Stimulated activated CD8-positive, alpha-beta memory T cell treated with anti-CD3 and anti-CD28 coated beads, Interleukin-15, amount 100 ng/mL, for 4 hours (primary cell): ENCODE measurements around the gene SH3RF1.

ENCODE experiments used
- DNase-seq, 2 donors: peaks; one replicate each; pipeline ENCODE4 v3.0.0-alpha.2; 2020; ENCODE audit warnings: low read depth in 2 of 2

The SH3RF1 gene

DNA sequence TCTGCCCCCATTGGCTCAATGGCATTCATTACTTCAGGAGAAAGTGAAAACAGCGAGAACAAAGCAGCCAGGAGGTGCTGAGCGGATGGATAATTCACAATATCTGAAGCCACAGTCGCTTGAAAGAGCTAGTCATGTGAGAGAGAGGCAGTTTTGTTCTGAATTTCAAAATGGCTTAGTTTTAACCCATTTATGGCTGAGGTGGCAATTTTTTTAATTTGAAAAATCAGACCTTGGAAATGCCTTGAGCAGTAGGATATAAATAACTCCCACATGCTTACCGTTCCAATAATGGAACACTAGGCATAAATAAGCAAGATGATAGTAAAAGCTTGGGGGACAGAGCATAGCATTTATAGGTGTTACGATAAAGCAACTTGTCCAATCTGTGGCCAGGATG lies 203.8 kb downstream of the SH3RF1 start:
- DNase-seq = no peak

DNA sequence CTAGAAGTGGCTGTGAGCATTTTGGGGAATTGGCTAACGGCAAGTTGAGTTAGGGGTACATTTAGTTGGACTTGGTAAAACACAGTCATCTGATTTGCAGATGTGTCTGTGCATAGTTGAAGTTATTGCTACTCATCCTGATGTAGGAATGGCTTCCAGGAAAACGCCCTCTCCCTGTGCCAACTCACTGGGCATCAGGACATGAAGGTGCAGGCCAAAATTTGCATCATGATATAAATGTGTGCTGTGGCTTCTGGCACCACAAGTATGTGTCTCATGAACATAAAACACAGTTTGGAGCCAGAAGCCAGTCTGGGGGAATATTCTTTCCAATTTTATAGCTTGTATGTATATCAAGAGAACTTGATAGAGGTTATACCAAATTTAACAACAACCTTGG lies 206.5 kb downstream of the SH3RF1 start:
- DNase-seq = no peak

DNA sequence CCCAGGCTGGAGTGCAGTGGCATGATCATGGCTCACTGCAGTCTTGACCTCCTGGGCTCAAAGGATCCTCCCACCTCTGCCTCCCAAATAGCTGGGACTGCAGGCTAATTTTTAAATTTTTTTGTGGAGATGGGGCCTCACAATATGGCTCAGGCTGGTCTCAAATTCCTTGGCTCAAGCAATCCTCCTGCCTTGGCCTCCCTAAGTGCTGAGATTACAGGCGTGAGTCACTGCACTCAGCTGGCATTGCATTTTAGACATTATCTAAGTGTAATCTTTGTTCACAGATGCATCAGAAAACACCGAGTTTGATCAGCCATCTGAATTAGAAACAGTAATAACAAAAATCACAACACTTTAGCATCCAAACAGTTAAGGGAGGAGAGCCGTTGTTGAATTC lies 207.3 kb downstream of the SH3RF1 start:
- DNase-seq = no peak

DNA sequence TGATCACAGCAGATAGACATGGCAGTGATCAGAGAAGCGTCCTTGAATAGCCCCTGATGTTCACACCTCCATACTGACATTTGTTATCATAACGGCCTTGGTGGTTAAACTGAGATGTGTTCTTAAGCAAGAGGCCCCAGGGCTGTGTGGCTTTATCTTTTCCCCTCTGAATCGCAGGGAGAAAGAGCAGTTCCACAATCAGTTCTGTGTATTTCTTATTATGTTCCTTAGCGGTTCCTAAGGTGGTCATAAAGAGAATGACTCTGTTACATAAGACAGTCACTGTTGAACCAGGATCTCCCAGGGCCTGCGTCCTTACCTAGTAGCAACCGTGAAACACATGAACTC lies 207.9 kb downstream of the SH3RF1 start:
- no peak for DNase-seq

DNA sequence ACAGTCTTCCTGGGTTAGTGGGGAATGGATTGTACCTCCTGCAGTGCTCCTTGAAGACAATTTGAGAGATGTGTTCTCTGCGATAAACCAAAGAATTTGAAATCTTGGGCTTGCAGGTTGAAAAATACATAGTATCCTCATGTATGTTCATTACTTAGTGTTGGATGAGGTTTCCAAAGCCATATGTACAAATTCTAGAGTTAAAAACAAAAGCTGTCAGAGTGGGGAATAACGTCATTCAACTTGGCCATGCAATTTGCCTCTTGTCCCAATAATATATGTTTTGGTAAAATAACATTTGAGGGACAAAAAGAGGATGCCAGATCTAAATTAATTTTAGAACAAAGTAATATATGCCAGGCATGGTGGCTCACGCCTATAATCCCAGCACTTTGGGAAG lies 209.4 kb downstream of the SH3RF1 start:
- DNase-seq = no peak

DNA sequence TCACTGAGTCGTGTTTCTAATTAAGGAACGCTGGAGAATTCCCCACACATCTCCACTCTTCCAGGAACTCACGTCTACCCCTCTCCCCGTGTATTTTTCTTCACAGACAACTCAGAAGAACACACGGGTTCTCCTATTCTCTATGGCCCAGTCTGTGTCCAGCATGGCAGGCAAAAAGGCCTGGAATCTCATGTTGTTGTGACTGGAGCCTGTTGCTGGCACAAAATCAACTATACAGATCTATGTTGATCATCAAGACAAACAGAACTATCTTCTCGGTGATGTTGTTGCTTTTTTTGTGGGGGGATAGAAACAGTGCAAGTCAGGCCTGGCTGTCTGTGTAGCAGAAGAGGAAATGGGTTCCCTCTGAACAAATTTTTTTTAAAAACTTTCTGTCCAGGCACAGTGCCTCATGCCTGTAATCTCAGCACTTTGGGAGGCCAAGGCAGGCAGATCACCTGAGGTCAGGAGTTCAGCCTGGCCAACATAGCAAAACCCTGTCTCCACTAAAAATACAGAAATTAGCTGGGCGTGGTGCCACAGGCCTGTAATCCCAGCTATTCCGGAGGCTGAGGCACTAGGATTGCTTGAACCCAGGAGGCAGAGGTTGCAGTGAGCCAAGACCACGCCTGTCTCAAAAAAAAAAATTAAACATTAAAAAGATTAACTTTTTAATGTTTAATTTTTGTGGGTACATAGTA lies 210.2 kb downstream of the SH3RF1 start:
- no peak for DNase-seq

DNA sequence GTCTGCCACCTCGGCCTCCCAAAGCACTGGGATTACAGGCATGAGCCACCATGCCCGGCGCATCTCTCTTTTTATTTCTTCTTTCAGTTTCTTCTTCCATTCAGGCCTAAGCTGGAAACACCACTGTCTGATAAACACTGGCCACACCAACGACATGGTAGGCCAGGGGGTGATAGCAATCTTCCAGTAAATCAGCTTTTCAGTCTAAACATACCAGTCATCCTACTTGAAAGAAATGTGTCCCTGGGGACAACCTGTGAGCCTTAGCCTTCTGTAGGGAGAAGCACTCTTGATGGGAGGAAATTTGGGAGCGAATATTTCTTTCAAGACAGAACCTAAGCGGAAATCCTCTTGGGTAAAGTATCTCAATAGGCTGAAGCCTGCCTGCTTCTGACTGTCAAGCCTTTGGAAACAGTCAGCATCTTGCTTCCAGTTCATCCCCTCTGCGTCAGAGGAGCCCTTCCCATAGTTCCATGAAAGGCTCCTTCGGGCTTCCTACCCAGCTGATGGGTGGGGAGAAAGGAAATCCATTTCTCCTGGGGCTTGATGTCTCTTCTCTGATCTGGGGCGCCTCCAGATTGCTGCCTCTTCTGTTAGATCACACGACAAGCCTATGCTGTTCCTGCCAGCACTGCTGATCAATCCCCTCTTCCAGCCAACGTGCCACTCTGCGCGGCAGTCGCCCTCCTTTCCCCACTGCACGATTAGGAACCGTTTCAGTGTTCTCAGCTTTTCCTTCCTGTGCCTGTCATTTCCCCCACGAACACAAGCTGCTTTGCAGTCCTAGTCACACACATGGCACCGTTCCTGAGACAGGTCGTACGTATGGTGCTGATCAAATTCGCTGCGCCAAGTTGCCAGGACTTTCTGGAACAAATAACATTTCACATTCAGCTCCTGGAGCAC lies 211.2 kb downstream of the SH3RF1 start:
- DNase-seq = no peak

DNA sequence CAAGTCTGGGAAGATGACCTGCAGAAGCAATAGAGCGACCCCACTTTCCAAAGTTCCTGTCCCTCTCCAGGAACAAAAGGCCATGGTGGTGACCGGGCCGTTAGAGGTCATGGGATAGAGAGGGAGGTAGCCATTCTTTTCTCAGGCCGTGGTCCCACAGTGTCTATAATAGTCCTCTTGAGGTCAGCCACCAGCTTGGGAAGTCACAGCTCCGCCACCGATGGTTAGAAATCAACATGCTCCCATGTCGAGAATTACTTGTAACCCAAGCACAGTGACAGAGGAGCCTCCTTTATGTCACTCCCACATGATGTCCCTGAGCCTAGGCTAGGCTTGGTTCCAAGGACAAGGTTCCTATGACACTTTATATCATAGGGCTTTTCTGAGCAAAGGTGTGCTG lies 212.4 kb downstream of the SH3RF1 start:
- DNase-seq = no peak

DNA sequence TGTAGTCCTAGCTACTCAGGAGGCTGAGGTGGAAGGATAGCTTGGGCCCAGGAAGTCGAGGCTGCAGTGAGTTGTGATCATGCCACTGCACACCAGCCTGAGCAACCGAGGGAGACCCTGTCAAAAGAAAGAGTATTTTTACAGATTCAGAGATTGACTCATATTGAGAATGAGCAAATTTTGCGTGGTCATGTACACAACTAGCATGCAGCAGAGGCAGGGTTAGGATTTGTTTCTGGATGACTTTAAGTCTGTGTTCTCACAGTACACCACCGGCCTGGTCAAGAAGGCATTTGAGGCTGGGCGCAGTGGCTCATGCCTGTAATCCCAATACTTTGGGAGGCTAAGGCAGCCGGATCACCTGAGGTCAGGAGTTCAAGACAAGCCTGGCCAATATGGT lies 215.9 kb downstream of the SH3RF1 start:
- no peak for DNase-seq

DNA sequence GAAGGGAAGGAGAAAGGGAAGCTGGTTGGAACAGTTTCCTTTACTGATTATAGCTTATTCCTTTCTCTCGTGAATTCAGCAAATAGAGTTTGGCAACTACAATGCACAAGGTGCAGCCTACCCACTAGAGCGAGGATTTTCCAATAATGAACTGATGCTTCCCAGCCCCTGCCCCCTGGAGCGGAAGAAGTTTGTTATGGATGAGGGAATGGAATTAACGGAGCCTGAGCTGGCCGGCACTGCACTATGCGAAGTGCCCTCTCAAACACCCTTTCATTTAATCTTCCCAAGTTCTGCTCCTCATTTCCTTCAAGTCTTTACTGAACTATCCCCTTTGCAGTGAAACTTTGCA lies 218.2 kb downstream of the SH3RF1 start:
- no peak for DNase-seq

DNA sequence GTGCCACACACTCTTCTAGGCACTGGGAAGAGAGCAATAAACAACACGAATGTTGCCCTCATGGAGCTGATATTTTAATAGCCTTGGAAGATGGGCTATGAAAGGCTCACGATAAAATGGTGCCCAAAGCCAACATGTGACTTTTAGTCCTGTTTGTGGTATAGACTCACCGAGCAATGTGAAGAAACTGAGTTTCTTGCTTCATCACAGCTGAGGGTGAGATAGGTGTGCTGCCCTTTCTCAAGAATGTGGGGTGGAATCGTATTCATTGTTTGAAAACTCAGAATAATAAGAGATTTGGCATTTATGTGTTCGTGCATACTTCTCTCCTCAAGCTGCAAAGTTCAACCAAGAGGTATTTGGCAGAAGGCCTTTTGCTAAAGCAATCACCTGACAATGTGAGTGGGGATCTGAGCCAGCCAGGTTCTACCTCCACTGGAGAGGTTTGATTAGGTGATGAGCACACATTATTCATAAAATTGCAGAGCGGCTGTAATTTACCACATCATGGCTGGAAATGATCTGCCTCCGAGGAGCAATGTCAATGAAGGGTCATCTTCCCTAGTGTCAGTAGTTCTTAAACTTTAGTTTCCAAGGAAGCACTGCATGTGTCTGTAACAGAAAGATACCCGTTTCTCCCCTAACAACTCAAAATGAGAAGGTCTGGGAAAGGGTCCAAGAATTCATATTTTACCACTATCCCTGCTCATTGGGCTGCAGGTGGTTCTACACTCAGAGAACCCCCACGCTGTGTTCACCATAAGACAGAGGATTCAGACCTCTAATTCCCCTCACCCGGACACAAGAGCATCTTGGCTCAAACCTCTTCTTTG lies 218.8 kb downstream of the SH3RF1 start:
- DNase-seq = no peak

DNA sequence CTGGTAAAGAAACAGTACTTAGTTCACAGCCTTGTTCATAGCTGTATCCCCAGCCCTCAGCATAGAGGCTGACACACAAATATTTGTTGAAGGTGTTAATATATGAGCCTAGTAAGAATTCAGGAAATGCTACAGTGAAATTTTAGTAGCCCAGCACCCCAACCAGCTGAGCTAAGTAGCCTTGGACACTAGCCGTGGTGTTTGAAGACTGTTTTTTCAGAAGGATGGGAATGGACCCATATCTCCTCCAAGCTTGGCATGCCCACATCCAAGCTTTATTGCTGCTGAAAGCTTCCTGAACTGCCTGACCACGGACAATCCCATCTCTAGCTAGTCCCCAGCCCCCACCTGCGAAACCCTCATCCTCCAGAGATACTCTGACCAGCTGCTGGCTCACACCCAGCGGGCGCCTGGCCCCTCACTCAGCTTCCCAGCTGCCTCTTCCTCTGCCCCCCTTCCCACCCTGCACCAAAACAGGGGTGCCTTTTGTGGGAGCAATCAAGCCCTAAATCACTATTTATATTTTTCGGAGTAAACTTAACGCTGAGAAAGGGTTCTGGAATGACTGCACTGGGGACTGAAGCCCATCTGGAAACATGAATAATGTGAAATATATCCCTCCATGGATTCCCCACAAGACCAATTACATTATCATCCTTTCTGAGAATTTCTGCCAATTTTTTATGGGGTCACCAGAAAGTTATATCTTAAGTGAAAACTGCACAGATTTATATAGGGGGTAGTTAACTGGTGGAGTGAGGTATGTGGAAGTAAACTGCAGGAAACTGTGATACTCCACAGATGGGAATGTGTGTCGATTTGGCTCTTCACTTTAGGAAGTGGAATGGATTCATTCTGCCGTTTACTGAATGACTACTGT lies 219.6 kb downstream of the SH3RF1 start:
- DNase-seq = no peak

DNA sequence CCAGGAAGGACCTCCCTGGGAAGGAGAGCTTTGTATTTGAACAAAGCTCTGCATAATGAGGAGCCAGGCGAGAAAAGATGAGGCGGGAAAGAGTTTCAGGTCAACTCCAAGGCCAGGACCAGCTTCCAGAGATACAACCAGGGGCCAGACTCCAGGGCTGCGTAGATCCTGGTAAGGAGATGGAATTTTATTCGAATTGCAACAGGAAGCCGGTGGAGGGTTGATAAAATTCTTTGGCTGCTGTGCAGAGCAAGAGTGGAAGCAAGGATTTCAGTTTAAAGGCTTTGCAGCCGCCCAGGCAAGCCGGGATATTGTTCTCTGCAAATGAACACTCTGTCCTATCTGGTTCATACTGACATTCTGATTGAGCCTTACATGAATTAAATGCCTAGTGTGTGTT lies 220.5 kb downstream of the SH3RF1 start:
- no peak for DNase-seq

DNA sequence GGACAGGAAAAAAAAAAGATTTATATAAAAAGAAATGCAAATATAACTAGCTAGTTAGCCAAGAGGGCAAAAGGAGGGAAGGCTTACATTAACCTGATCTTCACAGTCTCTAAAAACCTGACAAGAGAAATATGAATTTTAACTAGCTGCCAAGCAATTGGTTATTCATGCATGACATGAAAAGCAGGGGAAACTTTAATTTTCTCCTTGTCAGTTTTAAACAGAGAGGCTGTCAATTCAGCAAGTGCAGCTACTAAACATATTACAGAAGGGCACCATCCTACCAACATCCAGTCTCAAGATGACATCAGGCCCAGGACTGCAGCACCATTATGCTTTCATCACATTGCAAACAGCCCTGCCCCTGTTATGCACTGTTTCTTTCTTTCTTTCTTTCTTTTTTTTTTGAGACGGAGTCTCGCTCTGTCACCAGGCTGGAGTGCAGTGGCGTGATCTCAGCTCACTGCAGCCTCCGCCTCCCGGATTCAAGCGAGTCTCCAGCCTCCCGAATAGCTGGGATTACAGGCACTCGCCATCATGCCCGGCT lies 221.8 kb downstream of the SH3RF1 start:
- no peak for DNase-seq

DNA sequence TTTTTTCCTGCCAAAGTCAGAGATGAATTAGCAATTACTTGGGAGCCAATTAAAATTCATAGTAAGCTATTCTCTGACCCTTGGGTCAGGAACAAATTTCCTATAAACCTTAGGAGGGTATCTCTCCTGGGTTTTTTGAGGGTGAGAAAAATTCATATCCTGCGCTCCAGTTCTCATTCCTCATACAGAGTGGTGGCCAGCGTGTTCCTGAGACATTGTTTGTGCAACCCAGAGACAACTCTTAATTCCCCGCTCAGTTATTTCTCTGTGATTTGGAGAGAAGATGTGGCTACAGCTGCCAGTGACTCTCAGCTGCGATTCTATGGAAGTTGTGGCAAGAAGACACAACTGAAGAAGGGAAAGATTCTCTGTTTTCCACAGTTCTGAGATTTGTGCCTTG lies 222.8 kb downstream of the SH3RF1 start:
- no peak for DNase-seq

DNA sequence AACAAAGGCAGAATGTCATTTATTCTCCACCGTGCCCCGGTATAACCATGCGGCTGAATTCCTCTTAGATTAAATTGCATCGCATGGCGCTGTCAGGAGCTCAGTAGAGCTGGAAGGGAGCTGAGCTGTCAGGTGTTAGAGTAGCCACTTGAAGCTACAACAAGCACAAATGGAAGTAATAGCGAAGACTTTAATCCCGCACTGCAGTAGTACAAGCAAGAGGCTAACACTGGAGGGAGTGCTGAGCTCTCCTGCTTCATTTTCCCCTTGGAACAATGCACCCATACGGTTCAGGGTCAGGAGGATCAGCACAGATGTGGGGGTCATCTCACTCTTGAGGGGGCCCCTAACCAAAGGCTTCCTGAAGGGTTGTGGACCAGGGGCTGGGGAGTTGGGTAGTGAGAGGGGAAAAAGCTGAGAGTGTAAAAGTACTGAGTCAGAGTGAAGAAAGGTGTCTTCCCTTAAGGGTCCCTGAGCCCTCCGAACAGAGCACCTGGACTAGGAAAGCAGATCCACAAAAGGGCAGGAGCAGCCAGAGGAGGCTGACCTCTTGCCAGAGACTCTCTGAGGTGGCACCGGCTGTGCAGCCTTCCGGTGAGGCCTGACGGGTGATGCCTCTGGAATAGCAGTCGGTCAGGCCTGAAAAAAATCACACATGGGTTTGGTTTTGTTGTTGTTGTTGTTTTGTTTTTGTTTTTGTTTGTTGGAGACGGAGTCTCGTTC lies 224.7 kb downstream of the SH3RF1 start:
- DNase-seq = no peak

DNA sequence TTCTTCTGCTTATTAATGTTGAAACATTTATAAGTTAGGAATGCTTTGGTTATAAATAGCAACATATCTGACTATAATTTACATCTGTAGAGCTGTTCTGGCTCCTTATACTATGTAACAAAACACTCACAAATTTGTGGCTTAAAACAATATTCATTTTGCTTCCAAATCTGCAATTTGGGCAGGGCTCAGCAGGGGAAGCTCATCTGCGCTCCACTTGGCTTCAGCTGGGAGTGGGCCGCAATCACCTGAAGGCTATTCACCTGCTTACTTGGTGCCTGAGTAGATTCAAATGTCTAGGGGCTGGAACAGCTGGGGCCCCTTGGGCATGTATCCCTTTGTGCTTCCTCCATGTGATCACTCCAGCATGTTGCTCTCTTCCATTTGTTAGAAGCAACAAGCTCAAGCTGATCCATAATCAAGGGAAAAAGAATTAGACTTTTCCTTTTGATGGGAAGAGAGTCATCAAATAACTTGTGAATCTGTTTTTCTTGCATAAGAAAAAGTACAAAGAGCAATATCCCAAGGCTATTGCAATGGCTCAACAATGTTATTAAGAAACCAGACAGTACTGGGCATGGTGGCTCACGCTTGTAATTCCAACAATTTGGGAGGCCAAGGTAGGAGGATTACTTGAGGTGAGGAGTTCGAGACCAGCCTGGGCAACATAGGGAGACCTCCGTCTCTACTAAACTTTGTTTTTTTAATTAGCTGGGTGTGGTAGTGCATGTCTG lies 225.9 kb downstream of the SH3RF1 start:
- DNase-seq = no peak
